ENCODE measurements around the gene THOC1. TPM values are rescaled to one million over a fixed set of nuclear protein-coding genes. Genes with fewer than 3 reads are reported as not detected.

THOC1 gene
- total and polyA plus RNA-seq, 2 of the 4 experiments (the other 2 are of a cell fraction): 13.3 to 15.8 TPM

DNA sequence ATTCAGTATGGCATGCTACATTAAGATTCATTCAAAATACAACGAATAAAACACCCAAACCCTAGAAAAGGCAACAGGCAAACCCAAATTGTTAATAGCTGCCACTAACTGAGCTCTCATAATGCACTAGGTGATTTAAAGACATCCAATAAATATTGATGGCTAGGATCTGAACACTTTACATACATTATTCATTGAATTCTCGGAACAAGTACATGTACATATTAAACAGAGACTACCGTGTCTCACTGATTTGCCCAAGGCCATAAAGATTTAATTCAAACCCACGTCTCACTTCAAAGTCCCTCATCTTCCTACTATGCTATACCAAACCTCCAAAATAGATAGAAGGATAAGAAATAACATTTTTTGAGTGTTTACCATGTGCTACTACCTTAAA, 42.1 kb downstream of the THOC1 start:
- no peaks in the 10 kb centered on the region for H3K27me3 ChIP-seq (ENCODE audit: control insufficient read depth, insufficient read depth, low read length)
- H3K4me3 ChIP-seq (ENCODE audit: insufficient read depth, low read depth, low read length): no peak overlapping the region
- H3K4me2 ChIP-seq (ENCODE audit: low read depth, low read length): no peak overlapping the region
- TF ChIP-seq, protein P1, sequence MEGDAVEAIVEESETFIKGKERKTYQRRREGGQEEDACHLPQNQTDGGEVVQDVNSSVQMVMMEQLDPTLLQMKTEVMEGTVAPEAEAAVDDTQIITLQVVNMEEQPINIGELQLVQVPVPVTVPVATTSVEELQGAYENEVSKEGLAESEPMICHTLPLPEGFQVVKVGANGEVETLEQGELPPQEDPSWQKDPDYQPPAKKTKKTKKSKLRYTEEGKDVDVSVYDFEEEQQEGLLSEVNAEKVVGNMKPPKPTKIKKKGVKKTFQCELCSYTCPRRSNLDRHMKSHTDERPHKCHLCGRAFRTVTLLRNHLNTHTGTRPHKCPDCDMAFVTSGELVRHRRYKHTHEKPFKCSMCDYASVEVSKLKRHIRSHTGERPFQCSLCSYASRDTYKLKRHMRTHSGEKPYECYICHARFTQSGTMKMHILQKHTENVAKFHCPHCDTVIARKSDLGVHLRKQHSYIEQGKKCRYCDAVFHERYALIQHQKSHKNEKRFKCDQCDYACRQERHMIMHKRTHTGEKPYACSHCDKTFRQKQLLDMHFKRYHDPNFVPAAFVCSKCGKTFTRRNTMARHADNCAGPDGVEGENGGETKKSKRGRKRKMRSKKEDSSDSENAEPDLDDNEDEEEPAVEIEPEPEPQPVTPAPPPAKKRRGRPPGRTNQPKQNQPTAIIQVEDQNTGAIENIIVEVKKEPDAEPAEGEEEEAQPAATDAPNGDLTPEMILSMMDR (conservative IDR thresholded peaks at IDR 0.05; ENCODE audit: low read depth, low read length): no peak
- no peak for TF ChIP-seq RAD21 (IDR thresholded peaks at IDR 0.05; ENCODE audit: low read length)
- TF ChIP-seq MAFK (IDR thresholded peaks at IDR 0.05; ENCODE audit: low read depth, low read length): no peak
- no peak for TF ChIP-seq MAZ (IDR thresholded peaks at IDR 0.05; ENCODE audit: borderline replicate concordance, low read depth, low read length)
- no peak for TF ChIP-seq RCOR1 (IDR thresholded peaks at IDR 0.05; ENCODE audit: insufficient replicate concordance, low read length)
- TF ChIP-seq, protein P2, sequence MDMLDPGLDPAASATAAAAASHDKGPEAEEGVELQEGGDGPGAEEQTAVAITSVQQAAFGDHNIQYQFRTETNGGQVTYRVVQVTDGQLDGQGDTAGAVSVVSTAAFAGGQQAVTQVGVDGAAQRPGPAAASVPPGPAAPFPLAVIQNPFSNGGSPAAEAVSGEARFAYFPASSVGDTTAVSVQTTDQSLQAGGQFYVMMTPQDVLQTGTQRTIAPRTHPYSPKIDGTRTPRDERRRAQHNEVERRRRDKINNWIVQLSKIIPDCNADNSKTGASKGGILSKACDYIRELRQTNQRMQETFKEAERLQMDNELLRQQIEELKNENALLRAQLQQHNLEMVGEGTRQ (IDR thresholded peaks at IDR 0.05; ENCODE audit: low read depth, low read length): no peak
- TF ChIP-seq, protein P3, sequence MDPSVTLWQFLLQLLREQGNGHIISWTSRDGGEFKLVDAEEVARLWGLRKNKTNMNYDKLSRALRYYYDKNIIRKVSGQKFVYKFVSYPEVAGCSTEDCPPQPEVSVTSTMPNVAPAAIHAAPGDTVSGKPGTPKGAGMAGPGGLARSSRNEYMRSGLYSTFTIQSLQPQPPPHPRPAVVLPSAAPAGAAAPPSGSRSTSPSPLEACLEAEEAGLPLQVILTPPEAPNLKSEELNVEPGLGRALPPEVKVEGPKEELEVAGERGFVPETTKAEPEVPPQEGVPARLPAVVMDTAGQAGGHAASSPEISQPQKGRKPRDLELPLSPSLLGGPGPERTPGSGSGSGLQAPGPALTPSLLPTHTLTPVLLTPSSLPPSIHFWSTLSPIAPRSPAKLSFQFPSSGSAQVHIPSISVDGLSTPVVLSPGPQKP (IDR thresholded peaks at IDR 0.05; ENCODE audit: borderline replicate concordance, low read depth, low read length): no peak
- no peak for TF ChIP-seq POLR2A (IDR thresholded peaks at IDR 0.05; ENCODE audit: low read depth, low read length)
- no peak for TF ChIP-seq CHD1 (IDR thresholded peaks at IDR 0.05; ENCODE audit: low read depth, low read length)
- TF ChIP-seq MXI1 (IDR thresholded peaks at IDR 0.05; ENCODE audit: borderline replicate concordance, low read depth, low read length): no peak
- no peak for TF ChIP-seq BHLHE40 (IDR thresholded peaks at IDR 0.05; ENCODE audit: low read depth, low read length)
- TF ChIP-seq FOS (IDR thresholded peaks at IDR 0.05; ENCODE audit: low read depth, low read length): no peak
- TF ChIP-seq SMC3 (IDR thresholded peaks at IDR 0.05; ENCODE audit: low read depth, low read length): no peak
- no peak for TF ChIP-seq CEBPB (IDR thresholded peaks at IDR 0.05; ENCODE audit: low read depth, low read length)
- TF ChIP-seq NFE2L2 (IDR thresholded peaks at IDR 0.05; ENCODE audit: low read depth, low read length): no peak
- TF ChIP-seq RFX5 (IDR thresholded peaks at IDR 0.05; ENCODE audit: low read depth, low read length): no peak
- no peak overlapping the region for H3K56ac ChIP-seq (ENCODE audit: extremely low read depth, insufficient read depth, low read length)
- no peaks in the 10 kb centered on the region for H4K20me1 ChIP-seq (ENCODE audit: insufficient read depth, low read length)
- no peak overlapping the region for H2AK9ac ChIP-seq (replicated peaks; ENCODE audit: low read depth, low read length, poor library complexity)
- no peak overlapping the region for H2AK5ac ChIP-seq (ENCODE audit: low read depth, low read length)
- in situ Hi-C loops (cut with MboI; ENCODE audit: low sequenced_read_pairs) (no loop called here), dilution Hi-C loops (cut with HindIII; ENCODE audit: low sequenced_read_pairs, unreplicated experiment) (no loop called here), intact Hi-C loops (cut with micrococcal nuclease) (no loop called here)
- no peak overlapping the region for H3K18ac ChIP-seq (ENCODE audit: low read depth, low read length)
- no peak overlapping the region for H4K5ac ChIP-seq (ENCODE audit: low read depth, low read length)
- ATAC-seq (ENCODE audit: low read depth): no peak
- no peaks in the 10 kb centered on the region for H3K4me1 ChIP-seq (ENCODE audit: control insufficient read depth, insufficient read depth, low read length)
- no peaks in the 10 kb centered on the region for H3K9me1 ChIP-seq (ENCODE audit: insufficient read depth, low read length)
- no peak overlapping the region for H2BK120ac ChIP-seq (ENCODE audit: low read depth, low read length)
- ChIA-PET CTCF (no interaction called here), POLR2A (ENCODE audit: unreplicated experiment) (no interaction called here)
- peaks cover 5% of the 10 kb centered on the region for H3K36me3 ChIP-seq (ENCODE audit: control insufficient read depth, insufficient read depth, low read length)
- no CpG with 5 or more reads among the region's 4 CpGs for WGBS, 2 experiments (ENCODE audit: extremely low coverage in 2 of 2, insufficient read length in 1 of 2)
- no peak overlapping the region for H3K14ac ChIP-seq (replicated peaks; ENCODE audit: low read depth, low read length)
- H3K79me1 ChIP-seq (ENCODE audit: low read depth in 1 of 2, low read length in 2 of 2): peaks cover 0 to 2% of the 10 kb centered on the region in 2 experiments; a peak in 1 of 4 replicates
- DNase-seq: no peak
- H2BK15ac ChIP-seq (ENCODE audit: low read depth, low read length): no peak overlapping the region
- H3K9ac ChIP-seq (ENCODE audit: low read depth, low read length): no peak overlapping the region
- BruUV-seq (replicated peaks): no TSS peak
- H2BK5ac ChIP-seq (ENCODE audit: low read depth, low read length, poor library complexity, severe bottlenecking): no peak overlapping the region
- no peak overlapping the region for H3K23ac ChIP-seq (ENCODE audit: low read depth, low read length)
- no peak overlapping the region for H4K91ac ChIP-seq (ENCODE audit: insufficient read depth, low read depth, low read length)
- no peak overlapping the region for H3K27ac ChIP-seq (ENCODE audit: insufficient read depth, low read length)
- no peak overlapping the region for H4K8ac ChIP-seq (ENCODE audit: low read depth in 2 of 2, low read length in 2 of 2)
- H3K9me3 ChIP-seq (ENCODE audit: control insufficient read depth, insufficient read depth, low read length): no peaks in the 10 kb centered on the region
- no peak overlapping the region for H2BK20ac ChIP-seq (ENCODE audit: low read depth, low read length)
- no peak overlapping the region for H2AFZ ChIP-seq (replicated peaks; ENCODE audit: low read length, poor library complexity)
- H3K4ac ChIP-seq (ENCODE audit: low read depth, low read length): no peak overlapping the region
